GM12892 (cell line): ENCODE data around the gene ANKRD44.

Source experiments
- DNase-seq: peaks from one replicate; pipeline ENCODE4 v3.0.0; 2011; ENCODE audit not compliant: insufficient read length
- FAIRE-seq: peaks from 2 replicates; lab custom pipeline; 2011; peaks lifted over from hg19 to GRCh38; lab: Jason Lieb, UNC
- POLR2A ChIP-seq: IDR thresholded peaks from 2 replicates; pipeline ENCODE4 v1.6.1; 2011; ENCODE audit warnings: low read depth, low read length, control low read depth
- POLR2AphosphoS5 ChIP-seq: IDR thresholded peaks from 2 replicates; pipeline ENCODE4 v1.6.1; 2011; ENCODE audit warnings: low read depth, low read length, control low read depth
- TAF1 ChIP-seq: IDR thresholded peaks from 2 replicates; pipeline ENCODE4 v1.6.1; 2011; ENCODE audit warnings: low read depth, mild to moderate bottlenecking, control low read depth, low read length, borderline replicate concordance

The ANKRD44 gene

GRCh38 chr2:197209246-197209645 is 101.3 kb downstream of the ANKRD44 start:
- DNase-seq (no peak), FAIRE-seq (peak; percentile 62)
- TF ChIP-seq POLR2A = no peak
- TF ChIP-seq POLR2AphosphoS5 = no peak
- no peak for TF ChIP-seq TAF1

GRCh38 chr2:197208841-197209240 is 101.7 kb downstream of the ANKRD44 start:
- FAIRE-seq (peak; percentile 48), DNase-seq (no peak)
- no peak for TF ChIP-seq POLR2A
- TF ChIP-seq POLR2AphosphoS5 = no peak
- no peak for TF ChIP-seq TAF1

- no peak for TF ChIP-seq POLR2A
- DNase-seq (no peak), FAIRE-seq (no peak)
These were observed 102.6 kb downstream of the ANKRD44 start for GRCh38 chr2:197208024-197208423.

- FAIRE-seq (peak; percentile 61), DNase-seq (no peak)
- TF ChIP-seq POLR2A (no peak), TAF1 (no peak), POLR2AphosphoS5 (no peak)
These were observed 103.0 kb downstream of the ANKRD44 start for GRCh38 chr2:197207598-197207997.

GRCh38 chr2:197207106-197207505 is 103.5 kb downstream of the ANKRD44 start:
- FAIRE-seq = no peak
- TF ChIP-seq TAF1 (no peak), POLR2AphosphoS5 (no peak), POLR2A (no peak)
- DNase-seq = no peak

- FAIRE-seq = peak; percentile 96
- DNase-seq = no peak
- TF ChIP-seq TAF1 (no peak), POLR2AphosphoS5 (no peak), POLR2A (no peak)
These were observed 104.9 kb downstream of the ANKRD44 start for GRCh38 chr2:197205585-197206215.

- no peak for FAIRE-seq
These were observed 105.9 kb downstream of the ANKRD44 start for GRCh38 chr2:197204519-197205250.

GRCh38 chr2:197201874-197202273 is 108.7 kb downstream of the ANKRD44 start:
- TF ChIP-seq POLR2AphosphoS5 (no peak), POLR2A (no peak), TAF1 (no peak)
- FAIRE-seq = no peak
- DNase-seq = no peak

More at GRCh38 chr2:197204519-197205250, 105.9 kb downstream of the ANKRD44 start:
- TF ChIP-seq POLR2A (no peak), POLR2AphosphoS5 (no peak), TAF1 (no peak)
- DNase-seq = no peak

GRCh38 chr2:197200762-197201058 is 109.9 kb downstream of the ANKRD44 start:
- no peak for TF ChIP-seq POLR2A
- FAIRE-seq (no peak), DNase-seq (no peak)

- FAIRE-seq = peak; percentile 83
- no peak for DNase-seq
- TF ChIP-seq TAF1 (no peak), POLR2A (no peak)
These were observed 110.4 kb downstream of the ANKRD44 start for GRCh38 chr2:197200051-197200761.

GRCh38 chr2:197198890-197199289 is 111.7 kb downstream of the ANKRD44 start:
- FAIRE-seq = peak; percentile 97
- TF ChIP-seq POLR2AphosphoS5 = peak; percentile 84
- peak; percentile 82 for TF ChIP-seq POLR2A
- peak; percentile 69 for TF ChIP-seq TAF1

GRCh38 chr2:197197895-197198311 is 112.7 kb downstream of the ANKRD44 start:
- peak; percentile 81 for FAIRE-seq
- no peak for TF ChIP-seq POLR2A
- TF ChIP-seq TAF1 = no peak
- TF ChIP-seq POLR2AphosphoS5 = no peak
- no peak for DNase-seq

More at GRCh38 chr2:197198890-197199289, 111.7 kb downstream of the ANKRD44 start:
- DNase-seq = peak; percentile 54
